ENCODE data around the gene ZNF317. TPM values are rescaled to one million over a fixed set of nuclear protein-coding genes. Genes with fewer than 3 reads are reported as not detected.

ZNF317 gene
- total RNA-seq, 1 donor from 2014 or later = 23.0 TPM

GRCh38 chr19:9126900-9127405 lies 13.2 kb upstream of the ZNF317 start, which contains the start of gene OR7G3:
Gene OR7G3, minus strand, starts transcription at chr19:9126950. Its CDS starts 0 bp downstream, at chr19:9126950.
- no peak for DNase-seq (ENCODE audit: low spot score)
- H3K27me3 Mint-ChIP-seq (ENCODE audit: low read depth) = peaks cover 1% of the 10 kb centered on the region
- peaks cover 5% of the 10 kb centered on the region for H3K4me1 Mint-ChIP-seq (ENCODE audit: low read depth)
- no peak for TF ChIP-seq CTCF (IDR thresholded peaks at IDR 0.05)
- no peaks in the 10 kb centered on the region for H3K36me3 Mint-ChIP-seq (ENCODE audit: low read depth)
- no peak within 1 kb of the TSS for H3K4me3 Mint-ChIP-seq (ENCODE audit: unreplicated experiment)
- peaks cover 2% of the 10 kb centered on the region for H3K9me3 Mint-ChIP-seq (ENCODE audit: low read depth)
- no peak within 1 kb of the TSS for H3K27ac Mint-ChIP-seq (ENCODE audit: unreplicated experiment)

DNA sequence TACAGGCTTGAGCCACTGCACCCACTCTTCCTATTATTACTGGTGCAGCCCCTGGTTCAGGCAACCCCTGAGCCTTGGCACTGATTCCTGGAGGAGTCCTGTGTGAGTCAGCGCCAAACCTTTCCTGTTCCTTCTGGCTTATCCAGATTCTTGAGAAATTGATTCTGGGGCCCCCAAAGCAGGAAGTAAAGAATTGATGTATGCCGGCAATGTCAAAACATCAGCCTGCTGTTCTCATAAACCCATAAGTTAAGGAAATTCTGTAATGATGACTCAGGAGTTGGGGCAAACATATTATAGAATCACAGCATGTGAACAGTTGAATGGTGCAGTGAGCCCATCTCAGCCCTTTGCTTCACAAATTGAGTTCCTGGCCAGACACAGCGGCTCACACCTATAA lies 12.0 kb upstream of the ZNF317 start:
- H3K36me3 Mint-ChIP-seq (ENCODE audit: low read depth) = no peaks in the 10 kb centered on the region
- no peak for DNase-seq (ENCODE audit: low spot score)
- H3K9me3 Mint-ChIP-seq (ENCODE audit: low read depth) = no peaks in the 10 kb centered on the region
- H3K4me1 Mint-ChIP-seq (ENCODE audit: low read depth) = peaks cover 5% of the 10 kb centered on the region
- no peak for TF ChIP-seq CTCF (IDR thresholded peaks at IDR 0.05)
- no peak overlapping the region for H3K4me3 Mint-ChIP-seq (ENCODE audit: unreplicated experiment)
- H3K27ac Mint-ChIP-seq (ENCODE audit: unreplicated experiment) = no peak overlapping the region
- H3K27me3 Mint-ChIP-seq (ENCODE audit: low read depth) = peaks cover 1% of the 10 kb centered on the region

DNA sequence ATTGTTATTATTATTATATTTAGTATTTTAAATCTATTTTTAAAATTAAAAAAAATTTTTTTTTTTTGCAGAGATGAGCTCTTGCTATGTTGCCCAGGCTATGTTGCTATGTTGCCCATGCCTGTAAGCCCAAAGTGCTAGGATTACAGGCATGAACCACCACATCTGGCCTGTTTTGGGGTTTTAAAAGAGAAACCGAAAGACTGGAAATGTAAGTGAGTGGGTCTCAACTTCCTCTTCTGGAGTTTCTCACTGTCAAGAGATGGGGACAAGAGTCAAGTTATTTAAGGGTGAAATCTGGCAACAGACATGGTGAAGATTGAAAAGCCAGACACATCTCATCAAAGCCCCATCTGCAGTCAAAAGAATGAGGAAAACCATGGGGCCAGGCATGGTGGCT lies 9.2 kb upstream of the ZNF317 start:
- TF ChIP-seq CTCF (IDR thresholded peaks at IDR 0.05) = no peak
- DNase-seq (ENCODE audit: low spot score) = no peak
- Mint-ChIP-seq H3K4me1 (ENCODE audit: low read depth) (peaks cover 5% of the 10 kb centered on the region), H3K4me3 (ENCODE audit: unreplicated experiment) (no peak overlapping the region), H3K27ac (ENCODE audit: unreplicated experiment) (no peak overlapping the region), H3K27me3 (ENCODE audit: low read depth) (peaks cover 1% of the 10 kb centered on the region), H3K36me3 (ENCODE audit: low read depth) (no peaks in the 10 kb centered on the region), H3K9me3 (ENCODE audit: low read depth) (no peaks in the 10 kb centered on the region)

GRCh38 chr19:9132422-9132821 lies 7.8 kb upstream of the ZNF317 start:
- no peaks in the 10 kb centered on the region for H3K27me3 Mint-ChIP-seq (ENCODE audit: low read depth)
- H3K4me3 Mint-ChIP-seq (ENCODE audit: unreplicated experiment) = no peak overlapping the region
- no peaks in the 10 kb centered on the region for H3K9me3 Mint-ChIP-seq (ENCODE audit: low read depth)
- no peak for DNase-seq (ENCODE audit: low spot score)
- H3K36me3 Mint-ChIP-seq (ENCODE audit: low read depth) = no peaks in the 10 kb centered on the region
- no peak for TF ChIP-seq CTCF (IDR thresholded peaks at IDR 0.05)
- H3K4me1 Mint-ChIP-seq (ENCODE audit: low read depth) = peaks cover 5% of the 10 kb centered on the region
- H3K27ac Mint-ChIP-seq (ENCODE audit: unreplicated experiment) = no peak overlapping the region

DNA sequence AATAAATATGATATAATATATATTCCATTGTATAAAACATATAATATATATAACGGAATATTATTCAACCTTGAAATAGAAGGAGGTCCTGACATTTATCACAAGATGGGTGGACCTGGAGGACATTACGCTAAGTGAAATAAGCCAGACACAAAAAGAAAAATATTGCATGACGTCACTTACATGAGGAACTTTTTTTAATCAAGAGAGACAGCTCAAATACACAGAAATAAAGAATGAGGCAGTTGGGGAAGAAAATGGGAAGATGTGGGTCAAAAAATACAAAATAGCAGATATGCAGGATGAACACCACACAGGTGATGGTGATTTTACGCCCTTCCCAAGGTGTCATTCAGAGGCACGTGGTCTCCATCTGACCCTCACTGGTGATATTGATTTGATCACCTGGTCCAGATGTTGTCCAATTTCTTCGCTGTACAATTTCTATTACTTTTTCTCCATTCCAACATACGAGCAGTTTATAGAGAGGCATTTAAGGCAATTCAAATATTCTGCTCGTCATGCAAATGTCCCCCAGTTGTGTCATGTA lies 513 bp upstream of the ZNF317 start:
- H3K4me3 Mint-ChIP-seq (ENCODE audit: unreplicated experiment) = peak overlapping the region; percentile 89
- H3K4me1 Mint-ChIP-seq (ENCODE audit: low read depth) = peaks cover 31% of the 10 kb centered on the region
- peaks cover 7% of the 10 kb centered on the region for H3K36me3 Mint-ChIP-seq (ENCODE audit: low read depth)
- DNase-seq (ENCODE audit: low spot score) = no peak
- H3K27me3 Mint-ChIP-seq (ENCODE audit: low read depth) = no peaks in the 10 kb centered on the region
- H3K27ac Mint-ChIP-seq (ENCODE audit: unreplicated experiment) = peak overlapping the region; percentile 96
- peaks cover 5% of the 10 kb centered on the region for H3K9me3 Mint-ChIP-seq (ENCODE audit: low read depth)
- no peak for TF ChIP-seq CTCF (IDR thresholded peaks at IDR 0.05)
